Uterus (tissue), 2 donors: Measurements from ENCODE around the gene CPEB1.

Source experiments
- POLR2A ChIP-seq, 2 donors: fragments of 450-650 bp; IDR thresholded peaks; one replicate each; pipeline ENCODE4 v1.6.1; 2016; ENCODE audit warnings: antibody characterized with exemption in 2 of 2, mild to moderate bottlenecking in 1 of 2, moderate library complexity in 1 of 2
- TF ChIP-seq, protein P1 (sequence below), 4 experiments: fragments of 200-600 bp in 2 of 4; fragments of 450-650 bp in 2 of 4; sonication (generic) in 2 of 4; IDR thresholded peaks; one replicate each; pipeline ENCODE4 v1.5.1; 2016 to 2019; ENCODE audit warnings: antibody characterized with exemption in 4 of 4, mild to moderate bottlenecking in 2 of 4, moderate library complexity in 1 of 4

- TF ChIP-seq, protein P1, sequence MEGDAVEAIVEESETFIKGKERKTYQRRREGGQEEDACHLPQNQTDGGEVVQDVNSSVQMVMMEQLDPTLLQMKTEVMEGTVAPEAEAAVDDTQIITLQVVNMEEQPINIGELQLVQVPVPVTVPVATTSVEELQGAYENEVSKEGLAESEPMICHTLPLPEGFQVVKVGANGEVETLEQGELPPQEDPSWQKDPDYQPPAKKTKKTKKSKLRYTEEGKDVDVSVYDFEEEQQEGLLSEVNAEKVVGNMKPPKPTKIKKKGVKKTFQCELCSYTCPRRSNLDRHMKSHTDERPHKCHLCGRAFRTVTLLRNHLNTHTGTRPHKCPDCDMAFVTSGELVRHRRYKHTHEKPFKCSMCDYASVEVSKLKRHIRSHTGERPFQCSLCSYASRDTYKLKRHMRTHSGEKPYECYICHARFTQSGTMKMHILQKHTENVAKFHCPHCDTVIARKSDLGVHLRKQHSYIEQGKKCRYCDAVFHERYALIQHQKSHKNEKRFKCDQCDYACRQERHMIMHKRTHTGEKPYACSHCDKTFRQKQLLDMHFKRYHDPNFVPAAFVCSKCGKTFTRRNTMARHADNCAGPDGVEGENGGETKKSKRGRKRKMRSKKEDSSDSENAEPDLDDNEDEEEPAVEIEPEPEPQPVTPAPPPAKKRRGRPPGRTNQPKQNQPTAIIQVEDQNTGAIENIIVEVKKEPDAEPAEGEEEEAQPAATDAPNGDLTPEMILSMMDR (IDR thresholded peaks at IDR 0.05), result no peak
- TF ChIP-seq POLR2A (IDR thresholded peaks at IDR 0.05), result no peak
These were observed 45.0 kb upstream of the CPEB1 start for GRCh38 chr15:82692171-82692570.
